A549 (cell line): ENCODE measurements around the gene PRR5.

ENCODE experiments used
- CEBPB ChIP-seq, 2 experiments: fragments of >200 bp in 1 of 2; sonication (Bioruptor Twin) in 1 of 2; formaldehyde crosslinking in 1 of 2; IDR thresholded peaks; 2 replicates each; pipeline ENCODE4 v1.6.1; 2012 to 2016
- CTCF ChIP-seq: fragments of >200 bp; sonication (Bioruptor Twin); formaldehyde crosslinking; IDR thresholded peaks from 3 replicates; pipeline ENCODE4 v1.5.1; 2016
- EP300 ChIP-seq, 2 experiments: fragments of >200 bp; sonication (Bioruptor Twin); formaldehyde crosslinking; IDR thresholded peaks; 2 replicates in 1 of 2; 3 replicates in 1 of 2; pipeline ENCODE4 v1.6.1; 2016 to 2017
- JUNB ChIP-seq: fragments of >200 bp; sonication (Bioruptor Twin); formaldehyde crosslinking; IDR thresholded peaks from 2 replicates; pipeline ENCODE4 v1.6.1; 2016
- POLR2A ChIP-seq: IDR thresholded peaks from 2 replicates; pipeline ENCODE4 v1.6.1; 2012; ENCODE audit warnings: mild to moderate bottlenecking, low read length
- RAD21 ChIP-seq, 2 experiments: fragments of >200 bp in 1 of 2; sonication (Bioruptor Twin) in 1 of 2; formaldehyde crosslinking in 1 of 2; IDR thresholded peaks in 1 of 2; conservative IDR thresholded peaks in 1 of 2; 2 replicates in 1 of 2; 3 replicates in 1 of 2; pipeline ENCODE4 v1.6.1; 2012 to 2018; ENCODE audit warnings: inconsistent platforms in 1 of 2
- RNF2 ChIP-seq: fragments of 200-600 bp; sonication (generic); IDR thresholded peaks from 2 replicates; pipeline ENCODE4 v1.6.1; 2016; ENCODE audit warnings: low read depth, mild to moderate bottlenecking, antibody characterized with exemption, moderate library complexity, borderline replicate concordance
- TF ChIP-seq, protein P1 (sequence below): fragments of 150-350 bp; IDR thresholded peaks from 2 replicates; pipeline ENCODE4 v1.6.1; 2014; ENCODE audit warnings: low read depth, mild to moderate bottlenecking, low read length

DNA sequence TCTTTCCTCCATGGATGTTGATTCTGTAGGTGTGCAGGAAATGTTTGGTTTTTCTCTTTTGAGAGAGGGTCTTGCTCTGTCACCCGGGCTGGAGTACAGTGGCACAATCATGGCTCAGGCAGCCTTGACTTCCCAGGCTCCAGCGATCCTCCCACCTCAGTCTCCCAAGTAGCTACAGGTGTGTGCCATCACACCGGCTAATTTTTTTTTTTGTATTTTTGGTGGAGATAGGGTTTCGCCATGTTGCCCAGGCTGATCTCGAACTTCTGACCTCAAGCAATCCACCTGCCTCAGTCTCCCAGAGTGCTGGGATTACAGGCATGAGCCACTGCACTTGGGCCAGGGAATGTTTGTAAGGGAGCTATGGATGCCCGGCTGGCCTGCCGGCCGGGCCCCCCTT is 4.5 kb downstream of the PRR5 start:
- TF ChIP-seq POLR2A, result no peak
- no peak for TF ChIP-seq JUNB
- no peak for TF ChIP-seq CTCF
- TF ChIP-seq EP300 (IDR thresholded peaks at IDR 0.05), result no peak
- TF ChIP-seq, protein P1, sequence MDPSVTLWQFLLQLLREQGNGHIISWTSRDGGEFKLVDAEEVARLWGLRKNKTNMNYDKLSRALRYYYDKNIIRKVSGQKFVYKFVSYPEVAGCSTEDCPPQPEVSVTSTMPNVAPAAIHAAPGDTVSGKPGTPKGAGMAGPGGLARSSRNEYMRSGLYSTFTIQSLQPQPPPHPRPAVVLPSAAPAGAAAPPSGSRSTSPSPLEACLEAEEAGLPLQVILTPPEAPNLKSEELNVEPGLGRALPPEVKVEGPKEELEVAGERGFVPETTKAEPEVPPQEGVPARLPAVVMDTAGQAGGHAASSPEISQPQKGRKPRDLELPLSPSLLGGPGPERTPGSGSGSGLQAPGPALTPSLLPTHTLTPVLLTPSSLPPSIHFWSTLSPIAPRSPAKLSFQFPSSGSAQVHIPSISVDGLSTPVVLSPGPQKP, result no peak
- no peak for TF ChIP-seq CEBPB (IDR thresholded peaks at IDR 0.05)
- TF ChIP-seq RNF2, result no peak
- no peak for TF ChIP-seq RAD21 (conservative IDR thresholded peaks at IDR 0.05 in 1 of 2, IDR thresholded peaks at IDR 0.05 in 1 of 2)
